HUES48 (cell line): ENCODE data around the gene SCCPDH.

Experiments
- H3K27ac ChIP-seq: one replicate; pipeline ENCODE4 v1.7.0; 2013; ENCODE audit warnings: low read depth, low read length, inconsistent platforms
- H3K27me3 ChIP-seq: 2 replicates; pipeline ENCODE4 v1.6.1; 2013; ENCODE audit warnings: mild to moderate bottlenecking, low read length; ENCODE audit not compliant: control insufficient read depth, insufficient read depth
- H3K36me3 ChIP-seq: 2 replicates; pipeline ENCODE4 v1.6.1; 2013; ENCODE audit warnings: low read length; ENCODE audit not compliant: control insufficient read depth, insufficient read depth
- H3K4me1 ChIP-seq: 2 replicates; pipeline ENCODE4 v1.6.1; 2013; ENCODE audit warnings: mild to moderate bottlenecking, low read length; ENCODE audit not compliant: control insufficient read depth, insufficient read depth
- H3K4me3 ChIP-seq: 2 replicates; pipeline ENCODE4 v1.5.1; 2013; ENCODE audit warnings: mild to moderate bottlenecking, low read depth, low read length
- H3K9ac ChIP-seq: 2 replicates; pipeline ENCODE4 v1.6.1; 2013; ENCODE audit warnings: mild to moderate bottlenecking, low read depth, low read length, moderate library complexity
- H3K9me3 ChIP-seq: 2 replicates; pipeline ENCODE4 v1.6.1; 2013; ENCODE audit warnings: low read length; ENCODE audit not compliant: control insufficient read depth, insufficient read depth

SCCPDH gene

GRCh38 chr1:246794828-246795671, 70.8 kb downstream of the SCCPDH start:
- Histone ChIP-seq H3K27me3 (no peaks in the 10 kb centered on the region), H3K4me1 (peaks cover 25% of the 10 kb centered on the region), H3K27ac (no peak overlapping the region), H3K9me3 (no peaks in the 10 kb centered on the region), H3K9ac (no peak overlapping the region), H3K36me3 (no peaks in the 10 kb centered on the region), H3K4me3 (no peak overlapping the region)

- peaks cover 25% of the 10 kb centered on the region for H3K4me1 ChIP-seq
- H3K36me3 ChIP-seq = no peaks in the 10 kb centered on the region
- no peak overlapping the region for H3K9ac ChIP-seq
- H3K4me3 ChIP-seq = no peak overlapping the region
- no peak overlapping the region for H3K27ac ChIP-seq
- H3K27me3 ChIP-seq = no peaks in the 10 kb centered on the region
- H3K9me3 ChIP-seq = no peaks in the 10 kb centered on the region
Measured at GRCh38 chr1:246795906-246796694, 71.9 kb downstream of the SCCPDH start.

GRCh38 chr1:246797157-246797556, 72.9 kb downstream of the SCCPDH start:
- H3K27ac ChIP-seq = no peak overlapping the region
- H3K9me3 ChIP-seq = no peaks in the 10 kb centered on the region
- no peak overlapping the region for H3K9ac ChIP-seq
- H3K27me3 ChIP-seq = no peaks in the 10 kb centered on the region
- H3K36me3 ChIP-seq = no peaks in the 10 kb centered on the region
- no peak overlapping the region for H3K4me3 ChIP-seq
- peaks cover 25% of the 10 kb centered on the region for H3K4me1 ChIP-seq

DNA sequence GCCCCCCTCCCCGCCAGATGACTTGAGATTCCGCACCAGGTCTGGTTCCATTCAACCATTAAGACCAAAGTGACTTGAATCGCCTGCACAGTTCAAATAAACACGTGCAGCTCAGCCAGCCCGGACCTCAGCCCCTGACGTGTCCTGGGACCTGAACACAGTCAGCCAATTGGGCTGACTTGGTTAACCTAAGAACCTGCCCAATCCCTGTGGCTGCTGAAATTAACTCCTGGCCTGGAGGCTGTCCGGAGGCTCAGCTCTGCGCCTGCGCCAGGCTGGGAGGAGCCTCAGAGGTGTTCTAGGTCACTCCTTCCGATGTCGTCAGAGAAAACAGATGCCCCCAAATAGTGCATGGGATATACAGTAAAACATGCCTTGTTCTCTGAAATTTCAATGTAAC, 73.4 kb downstream of the SCCPDH start:
- Histone ChIP-seq H3K36me3 (no peaks in the 10 kb centered on the region), H3K27me3 (no peaks in the 10 kb centered on the region), H3K9ac (no peak overlapping the region), H3K27ac (no peak overlapping the region), H3K9me3 (no peaks in the 10 kb centered on the region), H3K4me1 (peaks cover 25% of the 10 kb centered on the region), H3K4me3 (no peak overlapping the region)

DNA sequence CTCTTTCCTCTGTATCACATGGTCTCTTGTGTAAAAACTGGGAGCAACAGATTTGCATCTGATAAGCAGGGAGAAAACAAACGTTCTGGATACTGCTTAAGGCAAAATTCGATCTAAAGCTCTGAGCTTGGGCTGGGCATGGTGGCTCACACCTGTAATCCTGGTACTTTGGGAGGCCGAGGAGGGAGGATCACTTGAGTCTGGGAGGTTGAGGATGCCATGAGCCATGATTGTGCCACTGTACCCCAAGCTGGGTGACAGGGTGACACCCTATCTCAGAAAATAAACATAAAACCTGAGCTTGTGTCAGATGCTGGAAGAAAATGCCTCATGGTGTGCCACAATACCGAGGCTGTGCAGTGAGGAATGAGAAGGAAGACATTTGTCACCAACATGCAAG, 73.9 kb downstream of the SCCPDH start:
- H3K4me3 ChIP-seq = no peak overlapping the region
- H3K36me3 ChIP-seq = no peaks in the 10 kb centered on the region
- no peak overlapping the region for H3K27ac ChIP-seq
- H3K9me3 ChIP-seq = no peaks in the 10 kb centered on the region
- no peak overlapping the region for H3K9ac ChIP-seq
- H3K27me3 ChIP-seq = no peaks in the 10 kb centered on the region
- H3K4me1 ChIP-seq = peaks cover 23% of the 10 kb centered on the region

- H3K27me3 ChIP-seq = no peaks in the 10 kb centered on the region
- no peak overlapping the region for H3K9ac ChIP-seq
- no peak overlapping the region for H3K4me3 ChIP-seq
Measured at GRCh38 chr1:246798606-246799496, 74.6 kb downstream of the SCCPDH start.

DNA sequence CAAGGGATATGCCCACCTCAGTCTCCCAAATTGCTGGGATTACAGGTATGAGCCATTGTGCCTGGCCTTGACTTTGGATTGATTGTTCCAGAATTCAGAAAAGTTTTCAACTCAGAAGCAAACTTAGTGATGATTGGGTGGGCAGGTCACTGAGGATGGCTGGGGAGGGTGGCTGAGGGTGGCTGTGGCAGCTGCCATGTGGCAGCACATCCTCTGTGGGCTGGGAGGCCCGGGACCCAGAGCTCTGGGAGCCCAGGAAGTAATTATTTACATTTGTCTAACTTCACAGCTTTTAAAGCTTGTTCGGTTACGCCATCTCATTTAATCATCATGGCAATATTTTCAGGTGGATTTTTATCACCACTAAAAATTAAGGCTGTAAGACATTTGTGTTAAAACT, 76.1 kb downstream of the SCCPDH start:
- Histone ChIP-seq H3K36me3 (no peaks in the 10 kb centered on the region), H3K9ac (no peak overlapping the region), H3K27ac (no peak overlapping the region), H3K4me3 (no peak overlapping the region), H3K4me1 (peaks cover 6% of the 10 kb centered on the region), H3K27me3 (no peaks in the 10 kb centered on the region), H3K9me3 (no peaks in the 10 kb centered on the region)

More at GRCh38 chr1:246798606-246799496, 74.6 kb downstream of the SCCPDH start:
- no peaks in the 10 kb centered on the region for H3K36me3 ChIP-seq
- H3K4me1 ChIP-seq = peaks cover 17% of the 10 kb centered on the region
- no peaks in the 10 kb centered on the region for H3K9me3 ChIP-seq
- no peak overlapping the region for H3K27ac ChIP-seq

DNA sequence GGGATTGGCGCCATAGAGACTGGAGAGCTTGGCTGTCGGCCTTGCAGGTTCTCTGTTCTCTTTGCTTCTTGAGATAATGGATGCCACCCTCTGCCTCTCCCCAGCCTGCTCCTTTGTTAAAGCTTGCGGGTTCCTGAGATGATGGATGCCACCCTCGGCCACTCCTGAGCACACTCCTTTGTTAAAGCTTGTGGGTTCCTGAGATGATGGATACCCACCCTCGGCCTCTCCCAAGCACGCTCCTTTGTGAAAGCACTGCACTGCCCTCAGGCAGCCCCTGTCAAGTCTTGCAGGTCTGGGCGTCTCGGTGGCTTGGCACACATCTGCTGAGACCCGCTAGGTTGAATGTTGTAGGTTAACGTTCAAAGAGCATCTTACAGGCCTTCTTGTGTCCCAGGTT, 76.5 kb downstream of the SCCPDH start:
- Histone ChIP-seq H3K27ac (no peak overlapping the region), H3K9ac (no peak overlapping the region), H3K9me3 (no peaks in the 10 kb centered on the region), H3K4me1 (peaks cover 2% of the 10 kb centered on the region), H3K36me3 (no peaks in the 10 kb centered on the region), H3K4me3 (no peak overlapping the region), H3K27me3 (no peaks in the 10 kb centered on the region)

DNA sequence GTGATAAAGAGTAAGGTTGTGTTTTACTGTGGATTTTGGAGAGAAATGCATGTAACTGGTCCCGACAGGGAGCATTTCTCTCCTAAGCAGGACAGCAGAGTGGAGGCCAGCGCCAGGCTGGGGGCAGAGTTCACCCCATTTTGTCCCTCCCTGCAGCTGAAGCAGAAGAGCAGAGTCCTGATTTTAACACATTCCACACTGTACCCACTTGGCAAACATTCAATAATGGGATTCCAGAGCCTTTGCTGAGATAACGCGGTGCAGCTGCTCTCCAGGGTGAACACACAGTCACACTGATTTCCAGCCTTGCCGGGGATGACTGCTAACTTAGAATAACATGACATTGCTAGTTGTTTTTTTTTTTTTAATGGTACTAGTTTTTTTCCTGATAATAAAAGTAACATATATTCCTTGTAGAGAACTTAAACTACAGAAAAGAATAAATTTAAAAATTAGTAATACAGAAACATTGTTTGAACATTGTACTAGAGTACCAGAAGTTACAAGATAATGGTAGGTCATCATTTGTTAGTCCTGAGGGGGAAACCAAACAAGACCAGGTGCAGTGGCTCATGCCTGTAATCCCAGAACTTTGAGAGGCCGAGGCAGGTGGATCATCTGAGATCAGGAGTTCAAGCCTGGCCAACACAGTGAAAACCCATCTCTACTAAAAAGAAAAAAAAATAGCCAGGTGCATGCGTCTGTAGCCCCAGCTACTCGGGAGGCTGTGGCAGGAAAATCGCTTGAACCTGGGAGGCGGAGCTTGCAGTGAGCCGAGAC, 77.2 kb downstream of the SCCPDH start:
- Histone ChIP-seq H3K27me3 (no peaks in the 10 kb centered on the region), H3K4me1 (no peaks in the 10 kb centered on the region; the same call in 1 of the 2 replicates), H3K27ac (no peak overlapping the region), H3K36me3 (no peaks in the 10 kb centered on the region), H3K9ac (no peak overlapping the region), H3K4me3 (no peak overlapping the region), H3K9me3 (no peaks in the 10 kb centered on the region)

GRCh38 chr1:246803373-246803772, 79.2 kb downstream of the SCCPDH start:
- Histone ChIP-seq H3K4me3 (no peak overlapping the region), H3K9me3 (no peaks in the 10 kb centered on the region), H3K36me3 (no peaks in the 10 kb centered on the region), H3K27me3 (no peaks in the 10 kb centered on the region), H3K9ac (no peak overlapping the region), H3K4me1 (no peaks in the 10 kb centered on the region; the same call in 1 of the 2 replicates), H3K27ac (no peak overlapping the region)
